GM12864 (cell line): ENCODE data around the gene ECSCR.

Source experiments
- DNase-seq: peaks from one replicate; pipeline ENCODE4 v3.0.0-alpha.2; 2011; ENCODE audit warnings: low read depth
- H3K4me3 ChIP-seq: 2 replicates; pipeline ENCODE4 v1.5.1; 2011; ENCODE audit warnings: mild to moderate bottlenecking, low read depth, low read length, control low read depth
- TF ChIP-seq, protein P1 (sequence below): IDR thresholded peaks from 2 replicates; pipeline ENCODE4 v1.5.1; 2011; ENCODE audit warnings: low read depth, mild to moderate bottlenecking, moderate library complexity, low read length, control low read depth, inconsistent platforms; ENCODE audit errors: missing control alignments

The ECSCR gene

DNA sequence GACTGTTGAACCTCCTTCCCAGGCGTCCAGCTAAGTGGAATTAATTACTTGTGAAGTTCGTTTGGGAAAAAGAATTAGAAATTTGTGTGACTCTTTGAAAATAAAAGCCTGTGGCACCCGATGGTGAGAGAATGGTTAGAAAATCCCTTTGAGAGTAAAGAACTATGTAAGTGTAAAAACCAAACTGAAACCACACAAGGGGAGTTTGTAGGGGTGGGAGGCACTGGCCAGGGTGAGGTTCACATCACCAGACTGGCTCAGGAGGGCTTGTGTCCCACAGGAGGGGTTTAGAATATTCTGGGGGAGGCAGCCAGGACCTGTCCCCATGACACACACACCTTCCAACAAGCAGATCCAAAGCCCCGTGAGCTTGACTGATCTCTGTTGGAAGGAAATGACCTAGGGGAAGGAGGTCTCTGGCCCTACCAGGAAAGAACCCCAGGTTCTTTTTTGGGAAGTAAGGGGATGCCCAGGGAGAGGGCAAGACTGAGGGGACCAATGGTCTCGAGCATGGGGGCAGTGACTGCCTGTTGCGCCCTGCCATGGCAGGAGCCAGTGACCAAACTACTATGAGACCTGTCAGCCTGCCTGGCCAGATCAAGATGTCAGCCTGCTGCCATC, 62.9 kb downstream of the ECSCR start:
- DNase-seq, result no peak
- TF ChIP-seq, protein P1, sequence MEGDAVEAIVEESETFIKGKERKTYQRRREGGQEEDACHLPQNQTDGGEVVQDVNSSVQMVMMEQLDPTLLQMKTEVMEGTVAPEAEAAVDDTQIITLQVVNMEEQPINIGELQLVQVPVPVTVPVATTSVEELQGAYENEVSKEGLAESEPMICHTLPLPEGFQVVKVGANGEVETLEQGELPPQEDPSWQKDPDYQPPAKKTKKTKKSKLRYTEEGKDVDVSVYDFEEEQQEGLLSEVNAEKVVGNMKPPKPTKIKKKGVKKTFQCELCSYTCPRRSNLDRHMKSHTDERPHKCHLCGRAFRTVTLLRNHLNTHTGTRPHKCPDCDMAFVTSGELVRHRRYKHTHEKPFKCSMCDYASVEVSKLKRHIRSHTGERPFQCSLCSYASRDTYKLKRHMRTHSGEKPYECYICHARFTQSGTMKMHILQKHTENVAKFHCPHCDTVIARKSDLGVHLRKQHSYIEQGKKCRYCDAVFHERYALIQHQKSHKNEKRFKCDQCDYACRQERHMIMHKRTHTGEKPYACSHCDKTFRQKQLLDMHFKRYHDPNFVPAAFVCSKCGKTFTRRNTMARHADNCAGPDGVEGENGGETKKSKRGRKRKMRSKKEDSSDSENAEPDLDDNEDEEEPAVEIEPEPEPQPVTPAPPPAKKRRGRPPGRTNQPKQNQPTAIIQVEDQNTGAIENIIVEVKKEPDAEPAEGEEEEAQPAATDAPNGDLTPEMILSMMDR, result no peak
- no peak overlapping the region; the same call in 1 of the 2 replicates for H3K4me3 ChIP-seq
